Suppressor macrophage (primary cell): ENCODE results near the gene GEN1.

Experiments used
- DNase-seq, 4 experiments: peaks; one replicate each; pipeline ENCODE4 v3.0.0-alpha.2; 2020 to 2022

The GEN1 gene

GRCh38 chr2:17798338-17798737 is 44.4 kb downstream of the GEN1 start:
- DNase-seq, result no peak

DNA sequence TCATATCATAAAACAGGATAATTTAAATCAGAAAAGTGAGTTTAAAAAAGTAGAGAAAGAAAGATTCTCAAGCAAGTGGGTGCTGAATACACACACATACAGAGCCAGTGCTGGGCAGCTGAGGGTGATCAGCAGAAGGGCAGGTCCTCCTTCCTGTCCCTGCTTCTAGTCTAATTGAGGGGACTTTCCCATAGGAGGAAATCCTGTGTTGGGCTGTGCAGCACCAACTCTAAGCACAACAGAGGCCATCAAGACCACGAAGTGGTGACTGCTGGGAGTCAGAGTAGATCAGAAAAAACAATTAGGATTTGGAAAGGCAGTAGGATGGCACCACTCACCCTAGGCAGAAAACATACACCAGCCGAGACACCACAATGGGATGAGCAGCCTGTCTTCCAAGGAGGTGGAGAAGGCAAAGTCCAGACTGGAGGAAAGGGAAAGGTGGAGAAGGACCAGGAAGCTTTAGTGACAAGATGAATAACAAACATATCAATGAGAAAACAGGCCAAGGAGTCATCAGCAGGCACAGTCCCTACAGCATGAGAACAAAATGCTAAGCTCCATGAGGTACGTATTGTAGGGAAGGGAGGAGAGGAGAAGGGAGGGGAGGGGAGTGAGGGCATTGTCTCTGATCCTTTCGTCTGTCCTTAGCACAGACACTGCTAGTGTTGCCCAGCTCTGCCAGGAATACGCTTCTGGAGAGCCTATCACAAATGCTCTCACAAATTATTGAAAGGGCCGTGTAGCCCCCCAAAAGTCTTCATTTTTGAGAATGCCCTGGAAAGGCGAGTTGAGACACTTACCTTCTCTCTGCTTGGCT is 45.6 kb downstream of the GEN1 start:
- peak in 2 of 4 experiments; percentile 21 to 24 for DNase-seq

DNA sequence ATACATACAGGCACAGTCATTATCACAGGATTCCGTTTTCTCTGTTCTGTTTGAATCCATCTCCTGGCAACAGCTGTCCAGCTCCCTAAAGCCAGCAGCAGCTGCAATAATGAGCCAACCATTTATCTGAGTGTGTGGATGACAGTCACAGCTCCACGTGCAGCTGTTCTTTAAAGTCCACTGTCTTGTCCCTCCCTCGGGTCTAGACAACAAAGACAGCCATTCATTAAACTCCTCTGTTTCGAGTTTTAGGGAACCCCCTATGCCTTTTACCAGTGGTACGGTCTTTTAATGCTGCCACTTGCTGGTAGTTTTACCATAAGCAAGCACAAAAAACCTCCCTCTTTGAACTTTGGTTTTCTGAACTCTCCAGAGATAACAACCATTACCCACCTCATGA is 46.3 kb downstream of the GEN1 start:
- no peak for DNase-seq

GRCh38 chr2:17800693-17801458 is 46.9 kb downstream of the GEN1 start:
- DNase-seq, result no peak

DNA sequence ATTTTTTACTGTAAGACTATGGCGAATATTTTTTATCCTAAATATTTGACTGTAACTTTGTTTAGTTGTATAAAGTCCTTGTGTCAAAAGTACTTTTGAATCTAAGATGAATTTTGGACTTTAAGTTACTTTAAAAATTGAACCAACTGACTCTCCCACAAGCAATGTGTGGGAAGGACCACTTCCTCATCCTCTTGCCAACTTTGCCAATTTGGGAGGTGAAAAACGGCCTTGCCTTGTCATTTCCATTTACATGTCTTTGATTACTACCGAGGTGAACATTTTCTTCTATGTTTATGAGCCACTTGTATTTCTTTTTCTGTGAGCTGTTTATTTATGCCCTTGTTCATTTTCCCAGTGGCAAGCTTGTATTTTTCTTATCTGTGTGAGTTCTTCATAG is 49.6 kb downstream of the GEN1 start:
- peak; percentile 56 to 79 (median 74) for DNase-seq

GRCh38 chr2:17804358-17804757 is 50.4 kb downstream of the GEN1 start:
- peak; percentile 77 to 95 (median 86) for DNase-seq

DNA sequence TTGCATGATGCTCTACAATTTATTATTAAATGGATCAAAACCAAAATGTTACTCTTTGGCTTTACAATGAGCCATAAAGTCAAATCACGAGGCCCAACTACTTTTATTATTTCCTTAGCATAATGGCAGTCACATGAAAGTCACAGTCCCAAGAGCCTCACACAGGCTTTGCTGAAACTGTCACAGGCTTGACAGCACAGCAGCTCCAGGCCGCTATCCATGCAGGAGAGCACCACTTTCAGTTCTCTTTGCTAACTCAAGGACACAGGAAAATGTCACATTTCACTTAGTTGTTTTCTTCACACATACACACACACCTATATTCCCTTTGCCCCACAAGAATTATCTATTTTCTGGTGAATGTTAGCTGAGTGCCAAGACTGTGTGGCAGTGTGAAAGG is 51.2 kb downstream of the GEN1 start:
- peak; percentile 75 to 92 (median 84) for DNase-seq

GRCh38 chr2:17805717-17806363 is 51.9 kb downstream of the GEN1 start:
- peak; percentile 26 to 55 (median 43) for DNase-seq

DNA sequence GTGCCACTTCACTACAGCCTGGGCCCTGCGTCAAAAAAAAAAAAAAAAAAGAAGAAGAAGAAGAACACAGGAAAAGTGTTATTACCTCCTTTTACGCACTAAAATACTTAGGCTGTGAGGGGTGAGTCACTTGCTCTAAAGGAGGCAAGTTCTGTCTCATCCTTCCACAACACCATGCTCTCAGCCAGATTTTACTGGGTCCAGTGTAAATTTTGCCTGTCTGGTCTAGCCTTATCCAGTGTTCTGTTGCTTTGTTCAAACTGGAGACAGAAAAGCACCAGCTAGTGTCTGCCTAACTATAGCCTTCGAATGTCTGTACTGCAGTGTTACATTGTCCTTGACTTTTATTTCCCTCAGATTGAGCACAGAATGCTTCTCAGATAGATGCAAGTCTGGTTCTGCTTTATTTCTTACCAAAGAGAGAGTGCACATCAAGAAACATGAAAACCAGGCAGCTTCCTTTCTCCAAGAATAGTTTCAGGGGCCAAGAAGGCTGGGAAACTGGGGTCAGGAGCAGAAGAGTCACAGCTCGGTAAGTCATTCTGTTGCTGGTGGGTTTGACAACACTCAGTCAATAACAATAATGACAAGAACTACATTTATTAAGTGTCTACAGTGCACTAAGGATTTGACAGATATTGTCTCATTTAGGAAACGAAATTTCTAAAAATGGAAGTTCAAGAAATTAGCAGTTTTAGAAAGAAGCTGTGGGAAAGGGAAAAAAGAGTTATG is 59.2 kb downstream of the GEN1 start:
- DNase-seq, result peak; percentile 54 to 84 (median 65)

GRCh38 chr2:17813742-17814473 is 60.0 kb downstream of the GEN1 start:
- peak; percentile 60 to 79 (median 70) for DNase-seq

- DNase-seq, result no peak
These were observed 60.7 kb downstream of the GEN1 start for GRCh38 chr2:17814601-17815000.

DNA sequence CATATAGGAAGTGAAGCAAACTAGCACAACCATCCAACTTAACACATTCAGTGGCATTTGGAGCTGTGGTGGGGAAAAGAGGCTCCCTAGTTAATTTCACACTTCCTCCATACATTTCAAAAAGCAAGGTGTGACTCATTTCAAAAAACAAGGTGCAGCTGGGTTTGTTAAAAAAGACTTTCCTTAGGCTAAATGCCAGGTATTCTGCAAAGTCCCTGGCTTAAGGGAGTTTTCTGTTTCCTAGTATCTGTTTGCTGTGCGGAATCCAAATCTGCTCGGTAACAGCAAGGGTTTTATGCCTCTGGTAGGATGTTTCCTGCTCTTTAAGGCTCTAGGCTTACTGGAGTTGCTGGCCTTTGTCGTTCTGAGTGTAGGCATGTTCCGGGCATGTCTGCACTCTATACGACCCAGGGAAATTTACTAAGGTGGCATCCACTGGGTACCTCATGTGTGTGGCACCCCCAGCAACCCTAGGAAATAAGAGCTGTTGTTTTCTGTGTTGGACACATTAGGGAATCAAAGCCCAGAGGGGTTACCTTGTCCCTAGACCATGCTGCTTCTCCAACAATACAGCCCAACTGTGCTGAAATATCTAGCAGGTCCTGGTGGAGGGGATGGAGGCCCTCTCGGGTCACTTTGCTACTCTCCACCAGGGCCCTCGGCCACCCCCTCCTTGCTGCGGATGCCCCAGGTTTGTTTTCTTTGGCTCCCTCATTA is 61.7 kb downstream of the GEN1 start:
- DNase-seq, result peak in 2 of 4 experiments; percentile 10 to 21

DNA sequence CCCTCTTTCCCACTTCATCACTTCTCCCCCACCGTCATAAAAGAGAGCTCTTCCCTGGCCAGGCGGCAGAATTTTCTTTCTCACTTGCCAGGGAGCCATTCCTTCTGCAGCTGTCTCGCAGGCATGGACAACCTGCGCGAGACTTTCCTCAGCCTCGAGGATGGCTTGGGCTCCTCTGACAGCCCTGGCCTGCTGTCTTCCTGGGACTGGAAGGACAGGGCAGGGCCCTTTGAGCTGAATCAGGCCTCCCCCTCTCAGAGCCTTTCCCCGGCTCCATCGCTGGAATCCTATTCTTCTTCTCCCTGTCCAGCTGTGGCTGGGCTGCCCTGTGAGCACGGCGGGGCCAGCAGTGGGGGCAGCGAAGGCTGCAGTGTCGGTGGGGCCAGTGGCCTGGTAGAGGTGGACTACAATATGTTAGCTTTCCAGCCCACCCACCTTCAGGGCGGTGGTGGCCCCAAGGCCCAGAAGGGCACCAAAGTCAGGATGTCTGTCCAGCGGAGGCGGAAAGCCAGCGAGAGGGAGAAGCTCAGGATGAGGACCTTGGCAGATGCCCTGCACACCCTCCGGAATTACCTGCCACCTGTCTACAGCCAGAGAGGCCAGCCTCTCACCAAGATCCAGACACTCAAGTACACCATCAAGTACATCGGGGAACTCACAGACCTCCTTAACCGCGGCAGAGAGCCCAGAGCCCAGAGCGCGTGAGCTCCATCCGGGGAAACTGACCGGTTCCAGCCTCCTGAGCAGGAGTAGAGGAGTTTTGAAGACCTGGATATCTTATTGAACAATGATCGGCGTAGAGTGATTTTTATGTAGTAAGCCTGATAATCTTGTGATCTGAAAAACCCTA is 62.7 kb downstream of the GEN1 start, which contains the start of gene MSGN1:
MSGN1 (plus strand) TSS at position 65 of the 850 bp plus-strand sequence; CDS start at position 124, 59 bp downstream.
- no peak for DNase-seq

DNA sequence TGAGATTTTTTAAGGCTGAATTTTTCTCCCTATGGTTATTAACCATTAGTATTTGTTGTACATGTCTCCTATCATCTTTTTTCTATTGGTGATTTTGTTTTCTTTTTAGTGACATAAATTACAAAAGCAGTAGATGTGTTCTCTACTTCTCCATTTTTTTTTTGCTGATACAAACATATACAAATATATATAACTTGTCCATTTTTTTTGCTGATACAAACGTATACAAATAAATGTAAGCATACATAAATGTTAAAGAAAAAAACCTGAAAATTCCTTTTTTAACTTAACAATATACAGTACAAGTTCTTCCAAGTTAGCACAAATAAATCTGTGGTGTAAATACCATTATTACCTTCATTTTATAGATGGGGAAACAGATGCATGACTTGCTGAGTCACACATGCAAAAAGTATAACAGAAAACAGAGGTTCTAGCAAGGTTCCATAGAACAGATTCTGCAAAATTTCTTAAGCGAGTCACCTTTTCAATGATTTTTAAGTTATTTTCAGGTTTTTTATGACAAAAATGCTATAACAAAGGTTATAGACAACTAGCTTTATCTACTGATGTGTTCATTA is 64.4 kb downstream of the GEN1 start:
- peak in 2 of 4 experiments; percentile 48 to 53 for DNase-seq

DNA sequence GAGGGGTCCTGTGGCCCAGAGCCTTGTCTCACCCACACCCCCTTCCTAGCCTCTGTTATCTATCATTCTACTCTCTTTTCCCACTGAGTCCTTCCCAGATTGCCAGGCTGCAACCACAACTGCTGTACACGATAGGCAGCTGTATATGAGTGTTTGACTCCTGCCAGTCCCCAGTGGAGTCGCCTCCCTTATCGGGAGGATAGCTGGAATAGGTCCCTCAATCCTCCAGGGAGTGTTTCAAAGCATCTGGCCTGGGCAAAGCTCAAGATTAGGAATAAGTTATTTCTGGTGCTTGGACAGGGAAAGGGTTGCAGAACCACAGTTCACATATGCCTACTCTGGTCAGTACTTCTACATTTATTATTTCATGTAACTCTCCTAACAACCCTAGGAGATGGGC is 67.1 kb downstream of the GEN1 start:
- no peak for DNase-seq

GRCh38 chr2:17821535-17822444 is 67.9 kb downstream of the GEN1 start:
- DNase-seq, result peak; percentile 42 to 68 (median 60)

- no peak for DNase-seq
These were observed 68.6 kb downstream of the GEN1 start for GRCh38 chr2:17822445-17823117.

GRCh38 chr2:17823646-17824045 is 69.7 kb downstream of the GEN1 start:
- peak; percentile 31 to 53 (median 35) for DNase-seq
